Measurements from ENCODE around the gene TBPL1. TPM values are rescaled to one million over a fixed set of nuclear protein-coding genes. Genes with fewer than 3 reads are reported as not detected.
A peak's percentile ranks its signal among the peaks of the same experiment; 100 is the strongest.

Gene TBPL1
- total and polyA plus RNA-seq, 9 of the 15 experiments (the other 6 are each of a cell fraction or from before 2014, with no cell fraction given): 78.1 to 152 (median 107) TPM

- TF ChIP-seq CHD2 (IDR thresholded peaks at IDR 0.05; ENCODE audit: low read depth, low read length): no peak
- TF ChIP-seq SRSF9 (IDR thresholded peaks at IDR 0.05; ENCODE audit: borderline replicate concordance, low read depth, low read length): no peak
- peak; percentile 57; the same call in 1 of the 2 replicates for TF ChIP-seq HMBOX1 (IDR thresholded peaks at IDR 0.05)
- no peak for TF ChIP-seq ZNF174 (CRISPR knock-in tag; IDR thresholded peaks at IDR 0.05)
- no peak; the same call in 1 of the 2 replicates for TF ChIP-seq LEF1 (IDR thresholded peaks at IDR 0.05)
- no peak for TF ChIP-seq HMG20A (CRISPR knock-in tag; conservative IDR thresholded peaks at IDR 0.05)
- TF ChIP-seq FIP1L1 (IDR thresholded peaks at IDR 0.05; ENCODE audit: low read depth, low read length, poor library complexity, severe bottlenecking): no peak
- TF ChIP-seq THRB (CRISPR knock-in tag; conservative IDR thresholded peaks at IDR 0.05): 0 out of 2 replicates have a peak, but pooled peaks have one; percentile 12
- no peak for TF ChIP-seq KLF16 (IDR thresholded peaks at IDR 0.05)
- TF ChIP-seq ZNF239 (CRISPR knock-in tag; IDR thresholded peaks at IDR 0.05): no peak
- TF ChIP-seq NCOA4 (IDR thresholded peaks at IDR 0.05; ENCODE audit: partially characterized antibody): no peak
- TF ChIP-seq RNF2 (IDR thresholded peaks at IDR 0.05): no peak
- 0 out of 2 replicates have a peak, but pooled peaks have one; percentile 46 for TF ChIP-seq SOX6 (IDR thresholded peaks at IDR 0.05)
- TF ChIP-seq NCOA2 (IDR thresholded peaks at IDR 0.05; ENCODE audit: partially characterized antibody in 2 of 2): no peak
- no peak for TF ChIP-seq NFXL1 (CRISPR knock-in tag; IDR thresholded peaks at IDR 0.05)
- TF ChIP-seq FOXO4 (CRISPR knock-in tag; IDR thresholded peaks at IDR 0.05): no peak
- no peak for TF ChIP-seq MED1 (CRISPR knock-in tag; IDR thresholded peaks at IDR 0.05; ENCODE audit: borderline replicate concordance)
- TF ChIP-seq KLF13 (tag; IDR thresholded peaks at IDR 0.05; ENCODE audit: borderline replicate concordance, low read depth): no peak
- no peak for TF ChIP-seq FOXA3 (CRISPR knock-in tag; conservative IDR thresholded peaks at IDR 0.05 in 1 of 2, IDR thresholded peaks at IDR 0.05 in 1 of 2)
- TF ChIP-seq ZNF57 (CRISPR knock-in tag; IDR thresholded peaks at IDR 0.05): no peak
- no peak for TF ChIP-seq MAFF (IDR thresholded peaks at IDR 0.05; ENCODE audit: low read length)
- no peak for TF ChIP-seq ZNF707 (CRISPR knock-in tag; conservative IDR thresholded peaks at IDR 0.05)
- 0 out of 2 replicates have a peak, but pooled peaks have one; percentile 30 for TF ChIP-seq SMARCE1 (IDR thresholded peaks at IDR 0.05)
- 0 out of 2 replicates have a peak, but pooled peaks have one; percentile 45 for TF ChIP-seq SMARCA4 (IDR thresholded peaks at IDR 0.05)
- TF ChIP-seq RBBP5 (IDR thresholded peaks at IDR 0.05; ENCODE audit: borderline replicate concordance, insufficient read depth, low read length, poor library complexity, severe bottlenecking): peak; percentile 15
- TF ChIP-seq MAZ (CRISPR knock-in tag; conservative IDR thresholded peaks at IDR 0.05 in 1 of 2, IDR thresholded peaks at IDR 0.05 in 1 of 2): no peak
- TF ChIP-seq POLR2A (conservative IDR thresholded peaks at IDR 0.05): peak; percentile 52; the same call in 1 of the 2 replicates
Observed at GRCh38 chr6:133954657-133955576, 1.9 kb downstream of the TBPL1 start (continued).

Measured in K562 (cell line).